ENCODE results near the gene LSP1. TPM values are rescaled to one million over a fixed set of nuclear protein-coding genes. Genes with fewer than 3 reads are reported as not detected.

The LSP1 gene
- total and polyA plus RNA-seq, 2 donors (not counting 1 experiment from before 2014, with no cell fraction given): 0.19 to 1.8 TPM

DNA sequence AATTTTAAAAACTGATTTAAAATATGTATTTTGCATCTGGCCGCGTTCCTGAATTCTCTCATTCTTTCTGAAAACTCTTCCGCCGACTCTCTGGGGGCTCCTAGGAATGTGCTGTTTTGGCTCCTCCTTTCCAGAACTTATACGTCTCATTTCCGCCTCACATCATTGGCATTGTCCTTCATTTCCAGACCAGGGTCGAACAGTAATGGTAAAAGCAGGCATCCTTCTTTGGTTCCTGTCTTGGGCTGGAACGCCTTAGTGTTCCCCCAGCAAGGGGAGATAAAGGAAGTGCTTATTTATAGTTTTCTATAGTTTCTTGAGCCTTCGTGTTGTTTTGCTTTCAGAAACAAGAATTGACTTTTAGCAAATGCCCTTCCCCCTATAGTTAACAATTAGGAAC, 55.7 kb downstream of the LSP1 start:
- TF ChIP-seq EZH2 (IDR thresholded peaks at IDR 0.05; ENCODE audit: low read length, missing control alignments): no peak
- TF ChIP-seq, protein P1, sequence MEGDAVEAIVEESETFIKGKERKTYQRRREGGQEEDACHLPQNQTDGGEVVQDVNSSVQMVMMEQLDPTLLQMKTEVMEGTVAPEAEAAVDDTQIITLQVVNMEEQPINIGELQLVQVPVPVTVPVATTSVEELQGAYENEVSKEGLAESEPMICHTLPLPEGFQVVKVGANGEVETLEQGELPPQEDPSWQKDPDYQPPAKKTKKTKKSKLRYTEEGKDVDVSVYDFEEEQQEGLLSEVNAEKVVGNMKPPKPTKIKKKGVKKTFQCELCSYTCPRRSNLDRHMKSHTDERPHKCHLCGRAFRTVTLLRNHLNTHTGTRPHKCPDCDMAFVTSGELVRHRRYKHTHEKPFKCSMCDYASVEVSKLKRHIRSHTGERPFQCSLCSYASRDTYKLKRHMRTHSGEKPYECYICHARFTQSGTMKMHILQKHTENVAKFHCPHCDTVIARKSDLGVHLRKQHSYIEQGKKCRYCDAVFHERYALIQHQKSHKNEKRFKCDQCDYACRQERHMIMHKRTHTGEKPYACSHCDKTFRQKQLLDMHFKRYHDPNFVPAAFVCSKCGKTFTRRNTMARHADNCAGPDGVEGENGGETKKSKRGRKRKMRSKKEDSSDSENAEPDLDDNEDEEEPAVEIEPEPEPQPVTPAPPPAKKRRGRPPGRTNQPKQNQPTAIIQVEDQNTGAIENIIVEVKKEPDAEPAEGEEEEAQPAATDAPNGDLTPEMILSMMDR (conservative IDR thresholded peaks at IDR 0.05 in 1 of 2, IDR thresholded peaks at IDR 0.05 in 1 of 2; ENCODE audit: low read depth in 1 of 2, low read length in 2 of 2): no peak
- Histone ChIP-seq H3K9ac (ENCODE audit: insufficient read depth, low read length) (no peak overlapping the region), H3K4me1 (ENCODE audit: control insufficient read depth, extremely low read depth, insufficient read depth, low read length) (no peaks in the 10 kb centered on the region), H4K20me1 (ENCODE audit: control insufficient read depth, extremely low read depth, insufficient read depth, low read length) (no peaks in the 10 kb centered on the region), H3K79me2 (ENCODE audit: control insufficient read depth, insufficient read depth, low read length) (no peaks in the 10 kb centered on the region), H3K27me3 (ENCODE audit: control insufficient read depth, insufficient read depth, low read length) (peaks cover 2% of the 10 kb centered on the region), H2AFZ (ENCODE audit: low read length) (peak overlapping the region; percentile 78), H3K36me3 (ENCODE audit: control insufficient read depth, insufficient read depth, low read length) (no peaks in the 10 kb centered on the region), H3K9me3 (ENCODE audit: control insufficient read depth, insufficient read depth, low read depth, low read length) (no peaks in the 10 kb centered on the region), H3K4me3 (replicated peaks in 1 of 4; ENCODE audit: control extremely low read depth in 1 of 4, insufficient read depth in 1 of 4, low read depth in 3 of 4, low read length in 4 of 4) (peak overlapping the region in 1 of 4 experiments; percentile 14), H3K4me2 (ENCODE audit: extremely low read depth, insufficient read depth, low read length) (peak overlapping the region; percentile 78), H3K27ac (ENCODE audit: insufficient read depth, low read length) (no peak overlapping the region)
- peak in 1 of 2 donors; percentile 19 for DNase-seq (ENCODE audit: low read depth in 2 of 2)

DNA sequence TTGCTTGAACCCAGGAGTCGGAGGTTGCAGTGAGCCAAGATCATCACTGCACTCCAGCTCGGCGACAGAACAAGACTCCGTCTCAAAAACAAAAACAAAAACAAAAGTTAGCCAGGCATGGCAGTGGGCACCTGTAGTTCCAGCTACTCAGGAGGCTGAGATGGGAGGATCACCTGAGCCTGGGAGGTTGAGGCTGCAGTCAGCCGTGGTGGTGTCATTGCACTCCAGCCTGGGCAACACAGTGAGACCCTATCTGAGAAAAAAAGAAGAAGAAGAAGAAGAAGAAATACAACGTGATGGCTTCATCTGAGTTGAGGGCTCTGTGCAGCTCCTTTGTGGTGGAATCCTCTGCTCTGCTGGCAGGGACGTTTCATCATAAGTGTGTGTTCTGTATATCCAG, 56.6 kb downstream of the LSP1 start:
- no peak overlapping the region for H3K4me3 ChIP-seq (replicated peaks in 1 of 4; ENCODE audit: control extremely low read depth in 1 of 4, insufficient read depth in 1 of 4, low read depth in 3 of 4, low read length in 4 of 4)
- H3K4me1 ChIP-seq (ENCODE audit: control insufficient read depth, extremely low read depth, insufficient read depth, low read length): no peaks in the 10 kb centered on the region
- no peak overlapping the region for H3K4me2 ChIP-seq (ENCODE audit: extremely low read depth, insufficient read depth, low read length)
- H3K79me2 ChIP-seq (ENCODE audit: control insufficient read depth, insufficient read depth, low read length): no peaks in the 10 kb centered on the region
- TF ChIP-seq, protein P1 (conservative IDR thresholded peaks at IDR 0.05 in 1 of 2, IDR thresholded peaks at IDR 0.05 in 1 of 2; ENCODE audit: low read depth in 1 of 2, low read length in 2 of 2): no peak
- no peak for TF ChIP-seq EZH2 (IDR thresholded peaks at IDR 0.05; ENCODE audit: low read length, missing control alignments)
- peaks cover 2% of the 10 kb centered on the region for H3K27me3 ChIP-seq (ENCODE audit: control insufficient read depth, insufficient read depth, low read length)
- no peaks in the 10 kb centered on the region for H4K20me1 ChIP-seq (ENCODE audit: control insufficient read depth, extremely low read depth, insufficient read depth, low read length)
- H3K36me3 ChIP-seq (ENCODE audit: control insufficient read depth, insufficient read depth, low read length): no peaks in the 10 kb centered on the region
- no peak overlapping the region for H3K9ac ChIP-seq (ENCODE audit: insufficient read depth, low read length)
- no peak for DNase-seq (ENCODE audit: low read depth in 2 of 2)
- H3K27ac ChIP-seq (ENCODE audit: insufficient read depth, low read length): no peak overlapping the region
- H2AFZ ChIP-seq (ENCODE audit: low read length): no peak overlapping the region
- H3K9me3 ChIP-seq (ENCODE audit: control insufficient read depth, insufficient read depth, low read depth, low read length): no peaks in the 10 kb centered on the region

DNA sequence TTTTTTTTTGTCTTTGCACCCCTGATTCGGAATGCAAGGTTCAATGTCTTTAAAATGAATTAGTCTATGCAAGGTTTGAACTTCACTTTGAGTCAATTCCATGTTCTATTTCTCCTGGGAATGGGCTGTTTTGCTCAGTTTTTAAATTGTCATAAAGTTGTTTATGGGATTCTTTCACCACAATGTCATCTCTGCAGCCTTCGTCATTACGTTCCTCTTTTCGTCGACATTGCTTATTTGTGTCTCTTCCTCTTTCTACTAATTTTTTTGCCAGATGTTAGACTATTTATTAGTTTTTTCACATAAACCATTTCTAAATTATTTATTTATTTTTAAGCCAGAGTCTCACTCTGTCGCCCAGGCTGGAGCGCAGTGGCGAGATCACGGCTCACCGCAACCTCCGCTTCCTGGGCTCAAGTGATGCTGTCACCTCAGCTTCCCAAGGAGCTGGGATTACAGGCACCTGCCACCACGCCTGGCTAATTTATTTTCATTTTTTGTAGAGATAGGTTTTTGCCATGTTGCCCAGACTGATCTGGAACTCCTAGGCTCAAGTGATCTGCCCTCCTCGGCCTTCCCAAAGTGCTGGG, 59.5 kb downstream of the LSP1 start:
- no peak for TF ChIP-seq EZH2 (IDR thresholded peaks at IDR 0.05; ENCODE audit: low read length, missing control alignments)
- TF ChIP-seq, protein P1 (conservative IDR thresholded peaks at IDR 0.05 in 1 of 2, IDR thresholded peaks at IDR 0.05 in 1 of 2; ENCODE audit: low read depth in 1 of 2, low read length in 2 of 2): no peak
- no peak for DNase-seq (ENCODE audit: low read depth in 2 of 2)
- no peak overlapping the region for H3K27ac ChIP-seq (ENCODE audit: insufficient read depth, low read length)
- no peaks in the 10 kb centered on the region for H3K9me3 ChIP-seq (ENCODE audit: control insufficient read depth, insufficient read depth, low read depth, low read length)
- no peaks in the 10 kb centered on the region for H3K36me3 ChIP-seq (ENCODE audit: control insufficient read depth, insufficient read depth, low read length)
- H3K27me3 ChIP-seq (ENCODE audit: control insufficient read depth, insufficient read depth, low read length): no peaks in the 10 kb centered on the region
- H3K4me2 ChIP-seq (ENCODE audit: extremely low read depth, insufficient read depth, low read length): no peak overlapping the region
- no peaks in the 10 kb centered on the region for H3K4me1 ChIP-seq (ENCODE audit: control insufficient read depth, extremely low read depth, insufficient read depth, low read length)
- no peak overlapping the region for H3K4me3 ChIP-seq (replicated peaks in 1 of 4; ENCODE audit: control extremely low read depth in 1 of 4, insufficient read depth in 1 of 4, low read depth in 3 of 4, low read length in 4 of 4)
- no peaks in the 10 kb centered on the region for H3K79me2 ChIP-seq (ENCODE audit: control insufficient read depth, insufficient read depth, low read length)
- H2AFZ ChIP-seq (ENCODE audit: low read length): no peak overlapping the region
- H4K20me1 ChIP-seq (ENCODE audit: control insufficient read depth, extremely low read depth, insufficient read depth, low read length): no peaks in the 10 kb centered on the region
- H3K9ac ChIP-seq (ENCODE audit: insufficient read depth, low read length): no peak overlapping the region

Measured in fibroblast of lung (primary cell).